ENCODE data around the gene PCGF3.
"Not testable (repeated sequence)": the region's sequence is repeated elsewhere in the genome, so short reads cannot be mapped to it uniquely, and the experiment has no call there.

PCGF3 gene

GRCh38 chr4:705278-706082 is at the start of gene PCGF3:
PCGF3 (plus strand) TSS chr4:705832; CDS start chr4:733681, 27,849 bp downstream.
- peak; percentile 95 for DNase-seq

GRCh38 chr4:656436-657337 is 48.9 kb upstream of the PCGF3 start:
- DNase-seq: no peak

GRCh38 chr4:657338-657833 is 48.2 kb upstream of the PCGF3 start:
- no peak for DNase-seq

- DNase-seq: no peak
These were observed 47.6 kb upstream of the PCGF3 start for GRCh38 chr4:657834-658667.

- no peak for DNase-seq
These were observed 46.7 kb upstream of the PCGF3 start for GRCh38 chr4:658681-659667.

- no peak for DNase-seq
These were observed 45.8 kb upstream of the PCGF3 start for GRCh38 chr4:659851-660250.

- DNase-seq: no peak
These were observed 45.2 kb upstream of the PCGF3 start for GRCh38 chr4:660401-660800.

- DNase-seq: no peak
These were observed 44.4 kb upstream of the PCGF3 start for GRCh38 chr4:661231-661630.

- no peak for DNase-seq
These were observed 43.5 kb upstream of the PCGF3 start for GRCh38 chr4:661881-662761.

GRCh38 chr4:663046-663437 is 42.6 kb upstream of the PCGF3 start:
- DNase-seq: no peak

GRCh38 chr4:663438-664428 is 41.9 kb upstream of the PCGF3 start:
- peak; percentile 91 for DNase-seq

GRCh38 chr4:664713-665231 is 40.9 kb upstream of the PCGF3 start:
- DNase-seq: no peak

GRCh38 chr4:665381-665750 is 40.3 kb upstream of the PCGF3 start:
- DNase-seq: no peak

GRCh38 chr4:665751-666435 is 39.7 kb upstream of the PCGF3 start:
- no peak for DNase-seq

GRCh38 chr4:666436-666810 is 39.2 kb upstream of the PCGF3 start:
- DNase-seq: no peak

GRCh38 chr4:666822-667544 is 38.6 kb upstream of the PCGF3 start:
- DNase-seq: no peak

GRCh38 chr4:667545-667925 is 38.1 kb upstream of the PCGF3 start:
- DNase-seq: no peak

- DNase-seq: not testable (repeated sequence)
These were observed 37.4 kb upstream of the PCGF3 start for GRCh38 chr4:668219-668618.
